Gastrocnemius medialis (tissue), 4 donors: ENCODE data around the gene RXRA.

ENCODE experiments used
- CTCF ChIP-seq, 5 experiments: fragments of 450-650 bp in 3 of 5; fragments of 200-600 bp in 2 of 5; sonication (generic) in 2 of 5; IDR thresholded peaks in 4 of 5; conservative IDR thresholded peaks in 1 of 5; 1 replicate in 4 of 5; 2 replicates in 1 of 5; pipeline ENCODE4 v1.5.1; 2016 to 2019; ENCODE audit warnings: antibody characterized with exemption in 5 of 5, mild to moderate bottlenecking in 3 of 5, moderate library complexity in 3 of 5
- POLR2A ChIP-seq, 2 donors: fragments of 450-650 bp; IDR thresholded peaks; one replicate each; pipeline ENCODE4 v1.6.1; 2017; ENCODE audit warnings: antibody characterized with exemption in 2 of 2, mild to moderate bottlenecking in 2 of 2, moderate library complexity in 2 of 2

- no peak for TF ChIP-seq POLR2A (IDR thresholded peaks at IDR 0.05)
- no peak for TF ChIP-seq CTCF (IDR thresholded peaks at IDR 0.05 in 4 of 5, conservative IDR thresholded peaks at IDR 0.05 in 1 of 5)
These were observed 29.2 kb upstream of the RXRA start for GRCh38 chr9:134297083-134297410.
